Measurements from ENCODE around the gene TMEM120B.
"Not testable (repeated sequence)": the region's sequence is repeated elsewhere in the genome, so short reads cannot be mapped to it uniquely, and the experiment has no call there.

The TMEM120B gene

DNA sequence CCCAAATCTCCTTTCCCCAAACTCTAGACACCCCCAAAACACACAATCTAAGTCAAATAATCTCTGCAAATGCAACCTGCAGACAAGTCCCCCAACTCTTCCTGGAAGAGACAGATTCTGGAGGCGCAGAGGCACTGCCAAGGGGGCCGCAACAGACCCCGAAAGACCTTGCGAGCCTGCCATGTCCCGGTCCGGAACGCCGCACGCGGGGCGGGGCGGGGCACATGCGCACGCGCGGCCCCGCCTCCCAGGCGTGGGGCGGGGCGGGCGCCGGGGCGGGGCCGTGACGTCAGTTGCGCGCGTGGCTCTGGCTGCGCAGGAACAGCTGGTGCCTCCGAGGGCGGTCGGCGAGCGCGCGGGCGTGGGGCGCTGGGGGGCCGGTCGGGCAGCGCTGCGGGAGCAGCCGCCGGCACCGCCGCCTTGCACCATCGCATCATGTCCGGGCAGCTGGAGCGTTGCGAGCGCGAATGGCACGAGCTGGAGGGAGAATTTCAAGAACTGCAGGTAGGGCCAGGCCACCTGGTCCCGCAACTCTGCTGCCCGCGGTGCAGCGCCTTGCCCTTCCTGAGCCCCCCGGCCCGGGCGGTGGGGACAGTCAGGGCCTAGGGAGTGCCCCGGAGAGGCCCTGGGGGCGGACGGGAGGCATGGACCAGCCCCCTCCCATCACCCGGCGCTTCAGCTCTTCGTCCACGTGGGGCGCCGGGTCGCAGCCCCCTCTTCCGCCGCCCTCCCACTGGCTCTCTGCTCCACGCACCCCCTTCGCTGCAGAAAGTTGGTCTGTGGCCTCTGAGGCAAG is at the start of gene TMEM120B:
Gene TMEM120B (plus strand): TSS at position 292 of the 796 bp plus-strand sequence. CDS start 144 bp downstream, at position 436.
- DNase-seq, result peak; percentile 84

DNA sequence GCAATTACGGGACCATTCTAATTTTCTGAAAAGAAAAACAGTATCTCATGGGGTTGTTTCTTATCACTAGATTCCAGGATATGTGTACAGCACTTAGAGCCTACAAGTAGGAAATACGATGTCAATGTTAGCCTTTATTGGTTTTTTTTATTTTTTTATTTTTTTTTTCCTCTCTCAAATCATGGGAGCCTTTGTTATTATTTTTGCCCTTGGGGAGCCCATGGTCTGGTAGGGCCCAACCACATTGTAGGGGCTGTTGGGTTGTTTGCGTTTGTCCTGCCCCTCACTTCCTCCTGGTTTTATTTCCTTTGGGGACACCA is 49.0 kb upstream of the TMEM120B start:
- DNase-seq, result no peak

DNA sequence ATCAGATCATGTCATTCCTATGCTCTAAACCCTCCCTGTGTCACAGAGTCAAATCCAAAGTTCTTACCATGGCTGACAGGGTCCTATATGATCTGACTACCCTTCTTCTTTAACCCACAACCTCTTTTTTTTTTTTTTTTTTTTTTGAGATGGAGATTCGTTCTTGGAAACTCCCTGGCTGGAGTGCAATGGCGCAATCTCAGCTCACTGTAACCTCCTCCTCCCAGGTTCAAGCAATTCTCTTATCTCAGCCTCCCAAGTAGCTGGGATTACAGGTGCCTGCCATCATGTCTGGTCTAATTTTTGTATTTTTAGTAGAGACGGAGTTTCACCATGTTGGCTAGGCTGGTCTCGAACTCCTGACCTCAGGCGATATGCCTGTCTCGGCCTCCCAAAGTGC is 45.7 kb upstream of the TMEM120B start:
- not testable (repeated sequence) for DNase-seq

DNA sequence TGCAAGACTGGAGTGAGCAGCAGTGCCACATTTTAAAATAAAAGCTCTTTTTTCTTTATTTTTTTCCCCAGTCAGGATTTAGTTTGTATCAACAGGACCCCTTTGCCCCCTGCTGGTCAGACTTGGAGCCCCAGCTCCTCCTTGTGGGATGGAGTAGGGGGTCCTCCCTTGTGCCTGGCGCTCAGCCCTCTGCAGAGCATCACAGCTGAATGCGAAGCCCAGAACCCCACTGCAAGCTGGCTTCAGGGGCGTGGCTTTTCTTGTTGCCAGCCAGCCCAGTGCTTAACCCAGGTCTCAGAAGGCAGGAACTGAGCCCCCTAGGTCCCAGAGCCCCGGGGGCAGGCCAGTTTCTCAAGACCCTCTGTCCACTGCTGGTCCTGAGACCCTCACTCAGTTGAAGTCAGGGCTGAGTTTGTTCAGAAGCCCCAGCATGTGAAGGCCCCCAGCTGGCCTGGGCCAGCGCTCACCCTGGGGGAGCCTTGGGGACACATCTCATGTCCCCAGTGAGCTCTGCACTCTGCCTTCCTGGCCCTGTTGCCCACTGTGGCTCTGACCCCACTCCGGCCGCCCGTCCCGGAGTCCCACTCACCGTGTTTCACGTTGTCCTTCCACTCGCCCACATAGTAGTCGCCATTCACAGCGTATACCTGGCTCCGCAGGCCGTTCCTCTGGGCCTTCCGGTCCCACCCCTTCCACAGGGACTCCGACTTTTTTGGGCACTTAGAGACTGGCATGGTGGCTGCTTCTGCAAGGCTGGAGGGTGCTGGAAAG is 43.6 kb upstream of the TMEM120B start:
- peak; percentile 55 for DNase-seq

DNA sequence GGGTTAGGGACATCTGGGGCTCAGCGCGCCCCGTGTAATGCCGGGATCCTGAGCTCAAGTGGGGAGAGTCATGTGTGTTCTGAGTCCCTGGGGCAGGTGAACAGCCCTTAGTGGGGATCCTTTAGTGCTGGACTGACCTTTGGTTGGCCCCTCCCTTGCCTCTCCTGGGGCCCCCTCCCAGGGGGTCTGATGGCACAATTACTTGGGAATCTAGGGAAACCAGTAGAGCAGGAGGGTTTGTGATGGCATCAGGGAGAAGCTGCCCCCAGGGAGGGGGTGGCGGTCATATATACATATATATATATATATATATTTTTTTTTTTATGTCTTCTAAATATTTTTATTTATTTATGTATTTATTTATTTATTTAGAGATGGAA is 43.0 kb upstream of the TMEM120B start, which contains the start of gene MORN3:
Gene MORN3 (minus strand): TSS at position 134 of the 380 bp plus-strand sequence. CDS start 171 bp downstream, outside the sequence.
- DNase-seq, result no peak

DNA sequence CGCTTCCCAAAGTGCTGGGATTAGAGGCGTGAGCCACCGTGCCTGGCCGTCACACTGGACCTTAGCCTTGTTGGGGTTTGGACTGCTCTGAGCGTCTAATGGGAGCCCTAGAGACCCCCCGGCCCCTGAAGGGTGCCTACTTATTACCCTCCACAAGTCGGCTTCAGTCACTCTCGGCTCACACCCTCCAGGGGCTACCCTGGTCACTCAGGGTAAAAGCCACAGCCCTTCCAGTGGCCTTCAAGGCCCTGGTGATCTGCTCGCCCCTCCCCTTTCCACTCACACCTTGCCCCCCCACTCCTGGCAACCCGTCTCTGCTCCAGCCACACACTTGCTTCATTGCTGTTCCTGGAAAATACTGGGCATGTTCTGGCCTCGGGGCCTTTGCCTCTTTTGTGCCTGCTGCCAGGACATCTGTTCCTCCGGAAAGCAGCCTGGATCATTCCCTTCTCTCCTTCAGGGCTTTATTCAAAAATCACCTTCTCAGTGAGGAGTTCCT is 39.5 kb upstream of the TMEM120B start:
- DNase-seq, result no peak

DNA sequence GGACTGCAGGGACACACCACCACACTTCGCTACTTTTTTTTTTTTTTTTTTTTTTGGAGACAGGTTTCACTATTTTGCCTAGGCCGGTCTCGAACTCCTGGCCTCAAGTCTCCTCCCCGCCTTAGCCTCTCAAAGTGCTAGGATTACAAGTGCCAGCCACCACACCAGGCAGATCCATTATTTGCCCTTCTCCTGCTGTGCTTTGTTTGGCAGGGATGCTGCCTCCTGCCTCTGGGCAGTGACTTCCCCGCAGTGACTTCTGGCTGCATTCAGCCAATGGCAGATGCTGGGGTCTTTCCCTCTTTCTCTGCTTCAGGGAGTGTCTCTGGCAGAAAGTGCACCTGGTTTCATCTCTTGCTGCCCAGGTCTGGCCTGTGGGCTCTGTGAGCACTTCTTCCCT is 36.4 kb upstream of the TMEM120B start:
- no peak for DNase-seq

DNA sequence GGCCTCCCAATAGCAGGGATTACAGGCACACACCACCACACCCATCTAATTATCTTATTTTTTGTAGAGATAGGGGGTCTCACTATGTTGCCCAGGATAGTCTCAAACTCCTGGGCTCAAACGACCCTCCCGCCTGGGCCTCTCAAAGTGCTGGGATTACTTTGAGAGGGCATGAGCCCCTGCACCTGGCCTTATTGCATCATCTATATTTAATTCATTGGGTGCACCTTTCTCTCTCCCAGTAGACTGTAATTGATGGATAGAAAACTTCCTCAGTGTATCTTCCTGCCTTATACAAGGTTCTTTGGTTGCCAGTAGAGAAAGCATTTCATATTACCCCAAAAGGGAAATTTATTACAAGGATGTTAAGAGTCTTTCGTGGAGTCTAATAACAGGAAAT is 34.2 kb upstream of the TMEM120B start:
- DNase-seq, result no peak

DNA sequence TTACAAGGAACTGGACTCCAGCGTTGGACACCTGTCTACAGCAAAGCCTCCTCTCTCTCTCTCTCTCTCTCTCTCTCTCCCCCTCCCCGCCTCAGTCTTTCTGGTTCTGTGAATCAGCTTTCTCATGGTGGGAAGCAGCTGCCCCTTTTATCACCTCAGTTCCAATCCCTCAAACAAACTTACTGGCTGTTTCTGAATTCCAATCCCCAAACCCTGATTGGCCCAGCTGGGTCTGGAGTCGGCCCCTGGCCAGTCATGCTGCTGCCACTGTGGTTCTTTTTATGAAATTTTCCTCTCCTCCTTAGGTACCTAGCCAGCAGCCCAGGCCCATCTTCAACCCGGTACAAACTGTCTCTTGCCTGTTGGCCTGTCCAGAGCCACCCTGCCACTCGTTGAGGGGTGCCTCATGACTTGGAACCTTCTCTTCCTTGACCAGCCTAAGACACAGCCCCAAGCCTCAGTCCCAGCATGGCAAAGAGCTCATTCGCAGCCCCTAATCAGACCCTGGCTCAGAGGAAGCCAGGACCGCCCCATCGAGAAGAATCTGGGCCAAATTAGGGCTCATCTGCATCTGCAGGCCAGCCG is 33.7 kb upstream of the TMEM120B start:
- no peak for DNase-seq

DNA sequence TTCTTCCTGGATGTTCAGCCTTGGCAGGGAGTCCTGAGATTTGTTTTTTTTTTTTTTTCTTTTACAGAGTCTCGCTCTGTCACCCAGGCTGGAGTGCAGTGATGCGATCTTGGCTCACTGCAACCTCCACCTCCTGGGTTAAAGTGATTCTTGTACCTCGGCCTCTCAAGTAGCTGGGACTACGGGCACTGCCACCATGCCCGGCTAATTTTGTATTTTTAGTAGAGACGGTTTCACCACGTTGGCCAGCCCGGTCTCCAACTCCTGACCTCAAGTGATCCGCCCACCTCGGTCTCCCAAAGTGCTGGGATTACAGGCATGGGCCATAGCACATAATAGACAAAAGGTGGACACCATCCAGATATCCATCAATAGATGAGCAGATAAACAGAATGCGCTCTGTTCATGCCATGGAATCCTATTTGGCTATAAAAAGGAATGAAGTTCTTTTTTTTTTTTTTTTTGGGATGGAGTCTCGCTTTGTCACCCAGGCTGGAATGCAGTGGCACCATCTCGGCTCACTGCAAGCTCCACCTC is 32.8 kb upstream of the TMEM120B start:
- not testable (repeated sequence) for DNase-seq

DNA sequence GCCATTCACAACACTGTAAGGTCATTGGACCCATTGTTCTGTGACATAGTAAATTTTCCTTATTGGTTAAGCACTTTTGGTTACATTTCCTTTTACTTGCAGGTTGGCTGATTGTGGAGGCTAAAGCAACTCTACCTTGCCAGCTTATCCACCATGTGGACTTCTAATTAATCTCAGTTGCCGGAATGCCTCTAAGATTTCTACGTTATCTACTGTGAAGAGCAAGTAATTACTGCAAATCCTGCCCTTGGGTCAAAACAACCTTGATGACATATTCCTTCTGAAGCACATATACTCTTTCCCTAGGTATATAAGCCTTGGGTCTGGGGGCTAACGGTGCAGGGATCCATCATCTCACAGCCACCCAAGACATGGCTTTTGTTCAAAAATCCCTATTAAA is 23.6 kb upstream of the TMEM120B start:
- DNase-seq, result no peak

DNA sequence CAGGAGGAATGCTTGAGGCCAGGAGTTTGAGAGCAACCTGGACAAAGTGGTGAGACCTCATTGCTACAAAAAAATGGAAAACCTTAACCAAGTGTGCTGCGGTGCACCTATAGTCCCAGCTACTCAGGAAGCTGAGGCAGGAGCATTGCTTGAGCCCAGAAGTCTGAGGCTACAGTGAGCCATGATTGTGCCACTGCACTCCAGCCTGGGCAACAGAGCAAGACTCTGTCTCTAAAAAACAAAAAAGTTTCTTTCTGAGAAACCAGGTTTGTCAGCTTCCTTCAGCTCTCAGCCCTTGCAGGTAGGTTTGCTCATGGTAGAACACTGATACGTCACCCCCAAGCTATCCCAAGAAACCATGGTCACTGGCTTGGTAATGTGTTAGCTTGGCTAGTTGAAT is 23.1 kb upstream of the TMEM120B start:
- DNase-seq, result no peak

DNA sequence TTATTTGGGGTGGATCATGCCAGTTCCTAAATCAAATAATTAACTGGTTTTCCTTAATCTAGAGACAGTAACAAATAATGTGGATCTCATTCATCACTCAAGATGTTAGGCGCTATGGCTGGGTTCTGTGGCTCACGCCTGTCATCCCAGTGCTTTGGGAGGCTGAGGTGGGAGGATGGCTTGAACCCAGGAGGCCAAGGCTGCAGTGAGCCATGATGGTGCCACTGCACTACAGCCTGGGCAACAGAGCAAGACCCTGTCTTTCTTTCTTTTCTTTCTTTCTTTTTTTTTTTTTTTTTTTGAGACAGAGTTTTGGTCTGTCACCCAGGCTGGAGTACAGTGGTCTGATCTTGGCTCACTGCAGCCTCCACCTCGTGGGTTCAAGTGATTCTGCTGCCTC is 19.8 kb upstream of the TMEM120B start:
- not testable (repeated sequence) for DNase-seq

DNA sequence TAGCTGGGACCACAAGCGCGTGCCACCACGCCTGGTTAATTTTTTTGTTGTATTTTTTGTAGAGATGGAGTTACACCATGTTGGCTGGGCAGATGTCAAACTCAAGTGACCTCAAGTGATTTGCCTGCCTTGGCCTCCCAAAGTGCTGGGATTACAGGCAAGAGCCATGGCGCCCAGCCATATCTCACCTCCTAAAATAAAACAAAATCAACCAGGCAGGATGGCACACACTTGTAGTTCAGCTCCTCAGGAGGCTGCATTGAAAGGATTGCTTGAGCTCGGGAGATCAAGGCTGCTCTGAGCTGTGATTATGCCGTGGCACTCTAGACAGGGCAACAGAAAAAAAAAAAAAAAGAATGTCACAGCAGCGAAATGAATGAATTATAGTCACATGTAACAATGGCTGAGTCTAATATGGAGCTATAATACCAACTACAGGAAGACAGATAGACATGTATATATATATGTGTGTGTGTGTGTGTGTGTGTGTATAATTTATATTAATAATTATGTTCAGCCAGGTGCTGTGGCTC is 19.3 kb upstream of the TMEM120B start:
- DNase-seq, result no peak

DNA sequence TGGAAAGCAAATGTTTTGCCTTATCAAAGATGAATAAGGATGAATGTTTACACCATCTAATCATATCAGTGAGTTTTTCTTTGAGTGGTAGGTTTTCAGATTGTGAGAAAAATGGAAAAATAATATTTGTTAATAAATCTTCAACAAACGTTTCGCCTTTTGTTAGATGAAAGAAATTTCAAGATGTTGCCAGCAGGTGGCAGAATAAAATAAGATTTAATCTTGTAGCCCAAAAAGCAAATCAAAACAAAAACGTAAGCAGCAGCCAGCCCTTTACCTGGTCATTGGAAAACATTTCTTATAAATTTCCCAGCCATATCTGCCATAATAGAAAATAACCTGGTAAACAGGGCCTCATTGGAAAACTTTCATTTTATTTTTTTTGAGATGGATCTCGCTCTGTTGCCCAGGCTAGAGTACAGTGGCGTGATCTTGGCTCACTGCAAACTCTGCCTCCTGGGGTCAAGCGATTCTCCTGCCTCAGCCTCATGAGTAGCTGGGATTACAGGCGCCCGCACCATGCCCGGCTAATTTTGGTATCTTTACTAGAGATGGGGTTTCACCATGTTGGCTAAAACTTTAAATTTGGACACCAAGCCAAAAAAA is 15.4 kb upstream of the TMEM120B start:
- no peak for DNase-seq

DNA sequence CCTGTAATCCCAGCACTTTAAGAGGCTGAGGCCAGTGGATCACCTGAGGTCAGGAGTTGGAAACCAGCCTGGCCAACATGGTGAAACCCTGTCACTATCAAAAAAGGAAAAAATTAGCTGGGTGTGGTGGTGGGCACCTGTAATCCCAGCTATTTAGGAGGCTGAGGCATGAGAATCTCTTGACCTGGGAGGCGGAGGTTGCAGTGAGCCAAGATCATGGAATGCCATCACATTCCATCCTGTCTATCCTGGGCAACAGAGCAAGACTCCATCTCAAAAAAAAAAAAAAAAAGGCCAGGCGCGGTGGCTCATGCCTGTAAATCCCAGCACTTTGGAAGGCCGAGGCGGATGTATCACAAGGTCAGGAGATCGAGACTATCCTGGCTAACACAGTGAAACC is 14.7 kb upstream of the TMEM120B start:
- not testable (repeated sequence) for DNase-seq

DNA sequence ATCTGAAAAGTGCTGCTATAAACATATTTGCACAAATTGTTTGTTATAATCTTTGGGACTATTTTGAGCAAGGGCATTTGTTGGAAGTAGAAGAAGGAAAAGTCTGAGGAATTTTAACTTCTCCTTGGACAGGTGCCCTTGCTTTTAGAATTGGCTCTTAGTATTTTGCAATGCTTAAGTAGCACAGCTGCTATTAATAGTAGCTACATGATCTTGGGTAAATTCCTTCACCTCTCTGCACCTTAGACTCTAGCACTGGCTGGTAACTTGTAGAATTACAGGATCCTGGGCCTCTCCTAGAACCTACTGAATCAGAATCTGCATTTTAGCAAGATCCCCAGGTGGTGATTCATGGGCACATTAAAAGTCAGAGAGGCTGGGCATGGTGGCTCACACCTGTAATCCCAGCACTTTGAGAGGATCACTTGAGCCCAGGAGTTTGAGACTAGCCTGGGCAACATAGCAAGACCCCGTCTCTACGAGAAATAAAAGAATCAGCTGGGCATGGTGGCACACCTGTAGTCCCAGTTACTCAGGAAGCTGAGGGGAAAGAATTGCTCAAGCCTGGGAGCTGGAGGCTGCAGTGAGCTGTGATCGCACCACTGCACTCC is 10.8 kb upstream of the TMEM120B start:
- DNase-seq, result no peak

DNA sequence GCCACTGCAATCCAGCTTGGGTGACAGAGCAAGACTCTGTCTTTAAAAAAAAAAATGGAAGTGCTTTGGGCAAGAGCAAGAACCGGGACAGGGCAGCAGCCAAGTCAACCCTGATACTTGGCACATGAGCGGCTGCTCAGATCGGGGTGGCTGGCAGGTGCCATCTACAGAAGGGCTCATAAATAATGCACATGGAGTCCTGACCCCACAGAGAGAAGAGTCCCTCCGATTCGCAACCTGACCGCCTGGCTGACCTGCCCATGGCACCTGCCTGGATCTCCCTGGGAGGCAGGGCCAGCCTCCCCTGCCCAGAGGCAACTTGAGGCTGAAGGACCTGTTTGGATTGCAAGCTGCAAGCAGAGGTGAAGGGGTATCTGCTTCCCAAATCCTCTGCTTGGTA is 9.6 kb upstream of the TMEM120B start:
- DNase-seq, result no peak

DNA sequence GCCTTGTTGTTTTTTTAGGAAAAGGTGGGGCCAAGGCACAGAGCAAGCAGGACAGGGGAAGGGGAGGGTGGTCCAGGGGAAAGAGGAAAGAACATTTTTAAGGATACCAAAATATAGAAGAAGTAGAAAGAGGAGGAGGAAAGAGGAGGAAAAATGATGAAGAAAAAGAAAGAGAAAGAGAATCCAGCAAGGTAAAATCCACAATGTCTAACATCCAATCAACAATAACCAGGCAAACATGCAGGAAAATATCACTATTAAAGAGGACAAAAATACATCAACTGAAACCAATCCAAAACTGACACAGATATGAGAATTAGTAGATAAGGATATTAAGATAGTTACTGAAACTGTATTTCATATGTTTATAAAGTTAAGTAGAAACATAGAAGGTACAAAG is 7.0 kb upstream of the TMEM120B start:
- no peak for DNase-seq

DNA sequence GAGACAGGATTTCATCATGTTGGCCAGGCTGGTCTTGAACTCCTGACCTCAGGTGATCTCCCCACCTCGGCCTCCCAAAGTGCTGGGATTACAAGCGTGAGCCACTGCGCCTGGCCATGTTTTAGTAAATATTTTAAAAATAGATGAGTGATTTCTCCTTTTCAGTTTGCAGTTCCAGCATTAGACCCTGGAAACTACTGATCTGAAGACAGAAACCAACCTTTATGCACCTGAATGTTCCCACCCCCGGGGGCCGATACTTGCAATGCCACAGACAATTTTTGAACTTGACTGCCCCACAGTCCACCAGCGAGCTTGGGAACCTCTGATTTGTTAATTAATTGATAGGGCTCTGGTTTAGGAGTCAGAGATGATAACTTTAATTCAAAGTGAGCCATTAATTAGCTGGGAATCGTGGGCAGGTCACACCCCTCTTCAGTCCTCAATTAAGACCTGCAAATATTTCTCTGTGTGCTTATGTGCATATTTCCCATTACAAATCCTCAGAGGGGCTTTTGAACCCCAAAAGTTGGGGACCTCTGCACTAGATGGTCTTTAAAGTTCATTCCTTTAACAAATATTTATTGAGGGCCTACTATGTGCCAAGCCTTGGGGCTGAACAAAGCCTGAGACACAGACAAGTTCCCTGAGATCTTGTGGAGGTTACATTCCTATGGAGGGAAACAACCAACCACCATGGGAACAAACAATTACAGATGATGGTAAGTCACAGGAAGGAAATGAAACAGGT is 4.1 kb upstream of the TMEM120B start:
- DNase-seq, result no peak

DNA sequence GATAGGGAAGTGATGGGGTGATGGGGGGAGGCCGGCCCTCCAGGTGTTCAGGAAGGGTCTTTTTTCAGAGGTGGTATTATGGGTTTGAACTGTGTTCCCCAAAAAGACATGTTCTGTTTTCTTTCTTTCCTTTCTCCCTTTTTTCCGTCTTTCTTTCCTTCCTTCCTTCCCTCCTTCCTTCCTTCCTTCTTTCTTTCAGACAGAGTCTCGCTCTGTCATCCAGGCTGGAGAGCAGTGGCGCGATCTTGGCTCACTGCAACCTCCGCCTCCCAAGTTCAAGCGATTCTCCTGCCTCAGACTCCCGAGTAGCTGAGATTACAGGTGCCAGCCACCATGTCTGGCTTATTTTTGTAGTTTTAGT is 3.5 kb upstream of the TMEM120B start:
- not testable (repeated sequence) for DNase-seq
